GM06990 (cell line): ENCODE data around the gene ITPKA.

ENCODE experiments used
- DNase-seq: peaks from one replicate; pipeline ENCODE4 v3.0.0-alpha.2; 2011; ENCODE audit not compliant: insufficient read length; ENCODE audit errors: extremely low read depth
- H3K27me3 ChIP-seq: replicated peaks from 2 replicates; pipeline ENCODE4 v1.6.0; 2011; ENCODE audit warnings: low read length; ENCODE audit not compliant: control insufficient read depth, insufficient read depth
- H3K36me3 ChIP-seq: 2 replicates; pipeline ENCODE4 v1.5.1; 2011; ENCODE audit warnings: low read length; ENCODE audit not compliant: control insufficient read depth, insufficient read depth
- H3K4me3 ChIP-seq: replicated peaks from 2 replicates; pipeline ENCODE4 v1.5.1; 2011; ENCODE audit warnings: low read depth, mild to moderate bottlenecking, control low read depth, low read length
- TF ChIP-seq, protein P1 (sequence below): IDR thresholded peaks from 2 replicates; pipeline ENCODE4 v1.5.1; 2011; ENCODE audit warnings: low read length, control low read depth, mild to moderate bottlenecking, inconsistent platforms; ENCODE audit not compliant: insufficient read depth, poor library complexity, severe bottlenecking

The ITPKA gene

DNA sequence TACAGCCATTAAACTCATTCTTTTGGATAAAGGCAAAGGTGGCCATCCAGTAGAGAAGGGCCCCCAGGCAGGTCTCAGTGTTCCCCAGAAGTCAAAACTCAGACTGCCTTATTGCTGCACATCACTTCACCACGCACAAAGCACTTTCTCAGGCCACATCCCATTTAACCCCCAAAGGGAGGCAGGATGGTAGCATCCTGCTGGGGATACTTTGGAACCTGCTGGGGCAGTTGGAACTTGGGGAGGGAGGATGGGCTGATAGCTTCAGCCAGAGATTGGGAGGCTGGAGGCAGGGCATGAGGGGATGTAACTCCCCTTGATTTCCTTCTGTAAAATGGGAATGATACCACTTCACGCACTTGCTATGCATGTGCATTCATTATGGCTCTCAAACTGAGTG lies 5.0 kb downstream of the ITPKA start:
- TF ChIP-seq, protein P1, sequence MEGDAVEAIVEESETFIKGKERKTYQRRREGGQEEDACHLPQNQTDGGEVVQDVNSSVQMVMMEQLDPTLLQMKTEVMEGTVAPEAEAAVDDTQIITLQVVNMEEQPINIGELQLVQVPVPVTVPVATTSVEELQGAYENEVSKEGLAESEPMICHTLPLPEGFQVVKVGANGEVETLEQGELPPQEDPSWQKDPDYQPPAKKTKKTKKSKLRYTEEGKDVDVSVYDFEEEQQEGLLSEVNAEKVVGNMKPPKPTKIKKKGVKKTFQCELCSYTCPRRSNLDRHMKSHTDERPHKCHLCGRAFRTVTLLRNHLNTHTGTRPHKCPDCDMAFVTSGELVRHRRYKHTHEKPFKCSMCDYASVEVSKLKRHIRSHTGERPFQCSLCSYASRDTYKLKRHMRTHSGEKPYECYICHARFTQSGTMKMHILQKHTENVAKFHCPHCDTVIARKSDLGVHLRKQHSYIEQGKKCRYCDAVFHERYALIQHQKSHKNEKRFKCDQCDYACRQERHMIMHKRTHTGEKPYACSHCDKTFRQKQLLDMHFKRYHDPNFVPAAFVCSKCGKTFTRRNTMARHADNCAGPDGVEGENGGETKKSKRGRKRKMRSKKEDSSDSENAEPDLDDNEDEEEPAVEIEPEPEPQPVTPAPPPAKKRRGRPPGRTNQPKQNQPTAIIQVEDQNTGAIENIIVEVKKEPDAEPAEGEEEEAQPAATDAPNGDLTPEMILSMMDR: no peak
- no peaks in the 10 kb centered on the region for H3K36me3 ChIP-seq
- peaks cover 4% of the 10 kb centered on the region for H3K27me3 ChIP-seq
- DNase-seq: no peak
- no peak overlapping the region for H3K4me3 ChIP-seq

DNA sequence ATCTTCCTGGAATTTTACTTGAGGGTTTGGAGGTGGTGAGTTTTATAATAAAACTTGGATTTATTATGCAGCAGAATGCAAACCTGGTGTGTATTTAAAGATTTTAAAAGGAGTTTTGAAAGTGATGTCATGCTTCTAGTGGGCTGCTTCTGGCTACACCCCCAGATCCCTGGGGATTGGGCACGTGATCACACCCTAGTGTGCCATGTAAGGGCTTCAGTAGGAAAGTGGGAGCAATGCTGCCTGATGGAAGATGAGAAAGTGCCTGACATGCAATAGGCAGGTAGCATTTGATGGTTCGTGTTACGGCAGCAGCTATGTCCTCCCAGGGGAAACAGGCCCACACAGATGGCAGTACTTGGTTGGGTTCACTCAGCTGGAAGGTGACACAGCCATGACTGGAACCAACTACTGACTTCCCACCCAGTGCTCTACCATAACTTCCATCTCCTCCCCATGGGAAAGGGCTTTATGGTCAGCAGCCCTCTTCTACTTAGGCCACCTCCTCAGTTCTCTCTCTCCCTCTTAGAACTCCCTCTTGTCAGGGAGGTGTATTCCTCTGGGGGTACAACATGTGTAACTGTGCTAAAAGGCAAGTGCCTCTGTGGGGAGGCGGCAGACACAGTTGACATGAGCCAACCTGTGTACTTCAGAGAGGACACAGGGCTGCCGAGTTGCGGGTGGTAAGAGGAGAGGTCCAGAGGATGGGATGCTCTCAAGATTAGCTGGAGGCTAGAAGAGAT lies 5.6 kb downstream of the ITPKA start:
- H3K27me3 ChIP-seq: peaks cover 4% of the 10 kb centered on the region
- TF ChIP-seq, protein P1: no peak
- no peak for DNase-seq
- H3K36me3 ChIP-seq: no peaks in the 10 kb centered on the region
- no peak overlapping the region for H3K4me3 ChIP-seq

DNA sequence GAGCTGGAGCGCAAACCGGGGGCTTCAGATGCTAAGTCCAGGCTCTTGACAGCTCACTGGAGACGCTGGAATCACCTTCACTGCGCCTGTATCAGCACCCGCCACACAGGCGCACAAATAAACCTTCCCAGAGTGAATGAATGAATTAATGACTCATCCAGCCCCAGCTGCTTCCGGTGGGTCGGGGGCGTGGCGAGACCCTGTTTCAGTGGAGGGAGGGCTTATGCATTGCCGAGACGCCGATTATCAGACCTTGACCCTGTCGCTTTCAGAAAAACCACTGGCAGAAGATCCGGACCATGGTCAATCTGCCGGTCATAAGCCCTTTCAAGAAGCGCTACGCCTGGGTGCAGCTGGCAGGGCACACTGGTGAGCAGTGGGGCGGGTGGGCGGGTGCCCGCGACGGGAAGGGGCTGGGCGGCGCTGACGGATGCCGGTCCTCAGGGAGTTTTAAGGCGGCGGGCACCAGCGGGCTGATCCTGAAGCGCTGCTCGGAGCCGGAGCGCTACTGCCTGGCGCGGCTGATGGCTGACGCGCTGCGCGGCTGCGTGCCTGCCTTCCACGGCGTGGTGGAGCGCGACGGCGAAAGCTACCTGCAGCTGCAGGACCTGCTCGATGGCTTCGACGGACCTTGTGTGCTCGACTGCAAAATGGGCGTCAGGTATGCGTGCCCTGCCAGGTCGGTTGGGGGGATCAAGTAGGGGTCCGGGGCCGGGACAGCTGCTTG lies 7.7 kb downstream of the ITPKA start:
- Histone ChIP-seq H3K27me3 (peaks cover 4% of the 10 kb centered on the region), H3K36me3 (no peaks in the 10 kb centered on the region), H3K4me3 (no peak overlapping the region; the same call in 1 of the 2 replicates)
- DNase-seq: peak; percentile 40
- TF ChIP-seq, protein P1: no peak

DNA sequence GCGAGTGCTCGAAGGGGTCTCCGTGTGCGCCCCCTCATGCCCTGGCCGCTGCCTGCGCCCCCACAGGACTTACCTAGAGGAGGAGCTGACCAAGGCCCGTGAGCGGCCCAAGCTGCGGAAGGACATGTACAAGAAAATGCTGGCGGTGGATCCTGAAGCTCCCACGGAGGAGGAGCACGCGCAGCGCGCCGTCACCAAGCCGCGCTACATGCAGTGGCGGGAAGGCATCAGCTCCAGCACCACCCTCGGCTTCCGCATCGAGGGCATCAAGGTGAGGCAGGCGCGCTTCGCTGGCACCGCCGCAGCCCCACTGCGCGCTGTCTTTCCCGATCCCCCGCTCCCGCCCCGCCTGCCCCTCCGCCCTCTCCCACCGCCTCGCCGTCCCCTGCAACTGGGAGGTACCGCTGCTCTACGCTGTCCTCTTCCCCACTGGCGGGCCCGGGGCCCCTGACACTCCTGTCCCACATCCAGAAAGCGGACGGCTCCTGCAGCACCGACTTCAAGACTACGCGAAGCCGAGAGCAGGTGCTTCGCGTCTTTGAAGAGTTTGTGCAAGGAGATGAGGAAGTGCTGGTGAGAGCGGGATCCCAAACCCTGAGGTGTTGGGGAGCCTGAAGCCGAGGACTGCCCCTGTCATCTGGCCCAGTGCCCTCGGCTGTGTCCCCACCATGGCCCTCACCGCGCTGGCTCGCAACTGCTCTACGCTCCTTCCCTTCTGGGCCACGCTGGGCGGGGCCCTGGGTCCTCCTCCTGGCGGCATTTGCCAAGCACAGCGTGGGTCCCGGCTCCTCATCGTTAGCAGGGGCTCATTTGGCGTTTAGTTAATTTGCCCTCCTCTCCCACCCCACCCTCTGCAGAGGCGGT lies 8.5 kb downstream of the ITPKA start:
- DNase-seq: no peak
- TF ChIP-seq, protein P1: no peak
- Histone ChIP-seq H3K27me3 (peaks cover 4% of the 10 kb centered on the region), H3K4me3 (no peak overlapping the region; the same call in 1 of the 2 replicates), H3K36me3 (no peaks in the 10 kb centered on the region)

DNA sequence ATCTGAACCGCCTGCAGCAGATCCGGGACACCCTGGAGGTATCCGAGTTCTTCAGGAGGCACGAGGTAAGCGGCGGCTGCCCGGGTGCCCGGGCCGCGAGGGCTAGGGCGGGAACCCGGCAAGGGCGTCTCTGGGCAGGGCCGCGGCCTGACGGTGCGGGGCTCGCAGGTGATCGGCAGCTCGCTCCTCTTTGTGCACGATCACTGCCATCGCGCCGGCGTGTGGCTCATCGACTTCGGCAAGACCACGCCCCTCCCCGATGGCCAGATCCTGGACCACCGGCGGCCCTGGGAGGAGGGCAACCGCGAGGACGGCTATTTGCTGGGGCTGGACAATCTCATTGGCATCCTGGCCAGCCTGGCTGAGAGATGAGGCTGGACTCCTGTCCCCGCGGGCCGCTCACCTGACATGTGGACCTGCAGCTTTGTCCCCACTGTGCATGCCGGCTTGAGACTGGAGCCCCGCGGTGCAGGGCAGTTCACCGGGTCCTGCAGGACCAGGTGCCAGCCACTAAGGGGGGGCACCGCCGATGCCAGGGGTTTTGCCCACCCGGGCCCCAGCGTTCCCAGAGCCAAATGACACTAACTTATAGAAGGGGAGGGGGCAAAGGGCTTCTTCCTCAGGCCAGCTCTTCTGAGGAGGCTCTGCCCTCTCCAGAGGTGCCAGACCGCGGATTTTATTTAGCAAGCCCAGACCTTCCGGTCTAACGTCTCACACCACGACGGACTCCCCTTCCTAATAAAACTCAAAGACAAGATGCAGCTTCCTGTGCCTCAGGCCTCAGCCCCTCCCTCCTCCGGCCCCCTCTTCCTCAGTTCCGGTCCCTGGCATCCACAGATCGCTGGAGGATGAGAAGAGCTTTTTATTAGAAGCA lies 9.4 kb downstream of the ITPKA start:
- Histone ChIP-seq H3K4me3 (no peak overlapping the region), H3K27me3 (peaks cover 4% of the 10 kb centered on the region), H3K36me3 (no peaks in the 10 kb centered on the region)
- no peak for DNase-seq
- TF ChIP-seq, protein P1: no peak
